ENCODE measurements around the gene KHDRBS2. TPM values are rescaled to one million over a fixed set of nuclear protein-coding genes. Genes with fewer than 3 reads are reported as not detected.

Gene KHDRBS2
- total RNA-seq, 1 donor from 2014 or later, result 1.7 TPM

- TF ChIP-seq CTCF (IDR thresholded peaks at IDR 0.05) (no peak), POLR2A (IDR thresholded peaks at IDR 0.05) (no peak), POLR2AphosphoS5 (IDR thresholded peaks at IDR 0.05; ENCODE audit: insufficient read depth in 1 of 2, low read depth in 1 of 2) (no peak)
- Histone ChIP-seq H3K4me3 (no peak overlapping the region), H3K36me3 (no peaks in the 10 kb centered on the region), H3K9me3 (no peaks in the 10 kb centered on the region), H3K27me3 (no peaks in the 10 kb centered on the region), H3K4me1 (no peaks in the 10 kb centered on the region), H3K27ac (no peak overlapping the region)
- intact Hi-C loops (cut with DNase I), result no loop called here
- DNase-seq (ENCODE audit: extremely low spot score in 2 of 2), result no peak
These were observed 530.3 kb downstream of the KHDRBS2 start for GRCh38 chr6:61755739-61756138.

GRCh38 chr6:61751986-61752385 lies 534.0 kb downstream of the KHDRBS2 start:
- DNase-seq (ENCODE audit: extremely low spot score in 2 of 2), result no peak

GRCh38 chr6:61745994-61746393 lies 540.0 kb downstream of the KHDRBS2 start:
- Histone ChIP-seq H3K27ac (no peak overlapping the region), H3K36me3 (no peaks in the 10 kb centered on the region), H3K27me3 (no peaks in the 10 kb centered on the region), H3K4me3 (no peak overlapping the region), H3K4me1 (no peaks in the 10 kb centered on the region), H3K9me3 (no peaks in the 10 kb centered on the region)
- intact Hi-C loops (cut with DNase I), result no loop called here
- DNase-seq (ENCODE audit: extremely low spot score in 2 of 2), result no peak
- TF ChIP-seq POLR2A (IDR thresholded peaks at IDR 0.05) (no peak), CTCF (IDR thresholded peaks at IDR 0.05) (no peak), POLR2AphosphoS5 (IDR thresholded peaks at IDR 0.05; ENCODE audit: insufficient read depth in 1 of 2, low read depth in 1 of 2) (no peak)

More at GRCh38 chr6:61751986-61752385, 534.0 kb downstream of the KHDRBS2 start:
- H3K27ac ChIP-seq, result no peak overlapping the region
- H3K27me3 ChIP-seq, result no peaks in the 10 kb centered on the region
- H3K9me3 ChIP-seq, result no peaks in the 10 kb centered on the region
- H3K36me3 ChIP-seq, result no peaks in the 10 kb centered on the region
- intact Hi-C loops (cut with DNase I), result no loop called here
- H3K4me1 ChIP-seq, result no peaks in the 10 kb centered on the region
- TF ChIP-seq POLR2AphosphoS5 (IDR thresholded peaks at IDR 0.05; ENCODE audit: insufficient read depth in 1 of 2, low read depth in 1 of 2) (no peak), CTCF (IDR thresholded peaks at IDR 0.05) (no peak), POLR2A (IDR thresholded peaks at IDR 0.05) (no peak)
- H3K4me3 ChIP-seq, result no peak overlapping the region

GRCh38 chr6:61711849-61712248 lies 574.2 kb downstream of the KHDRBS2 start:
- intact Hi-C loops (cut with DNase I), result no loop called here
- Histone ChIP-seq H3K36me3 (no peaks in the 10 kb centered on the region), H3K4me3 (no peak overlapping the region), H3K4me1 (no peaks in the 10 kb centered on the region), H3K9me3 (no peaks in the 10 kb centered on the region), H3K27me3 (no peaks in the 10 kb centered on the region), H3K27ac (no peak overlapping the region)
- no peak for TF ChIP-seq CTCF (IDR thresholded peaks at IDR 0.05)
- no peak for TF ChIP-seq POLR2AphosphoS5 (IDR thresholded peaks at IDR 0.05; ENCODE audit: insufficient read depth in 1 of 2, low read depth in 1 of 2)
- TF ChIP-seq POLR2A (IDR thresholded peaks at IDR 0.05), result no peak
- no peak for DNase-seq (ENCODE audit: extremely low spot score in 2 of 2)

GRCh38 chr6:61688165-61688564 lies 597.9 kb downstream of the KHDRBS2 start:
- TF ChIP-seq CTCF (IDR thresholded peaks at IDR 0.05) (no peak), POLR2AphosphoS5 (IDR thresholded peaks at IDR 0.05; ENCODE audit: insufficient read depth in 1 of 2, low read depth in 1 of 2) (no peak), POLR2A (IDR thresholded peaks at IDR 0.05) (no peak)
- H3K27ac ChIP-seq, result no peak overlapping the region

More at GRCh38 chr6:61688165-61688564, 597.9 kb downstream of the KHDRBS2 start:
- H3K9me3 ChIP-seq, result no peaks in the 10 kb centered on the region
- intact Hi-C loops (cut with DNase I), result no loop called here
- no peaks in the 10 kb centered on the region for H3K4me1 ChIP-seq
- H3K4me3 ChIP-seq, result no peak overlapping the region
- H3K27me3 ChIP-seq, result no peaks in the 10 kb centered on the region
- DNase-seq (ENCODE audit: extremely low spot score in 2 of 2), result no peak
- no peaks in the 10 kb centered on the region for H3K36me3 ChIP-seq
